GM18508 (cell line): ENCODE data around the gene PYCR2.
"Not testable (repeated sequence)": the region's sequence is repeated elsewhere in the genome, so short reads cannot be mapped to it uniquely, and the experiment has no call there.

Experiments used
- ATAC-seq: cut with Tn5 transposase; IDR thresholded peaks from one replicate; pipeline ENCODE4 v1.9.1; 2021; ENCODE audit warnings: moderate number of reproducible peaks; ENCODE audit not compliant: insufficient read depth, unreplicated experiment

The PYCR2 gene

DNA sequence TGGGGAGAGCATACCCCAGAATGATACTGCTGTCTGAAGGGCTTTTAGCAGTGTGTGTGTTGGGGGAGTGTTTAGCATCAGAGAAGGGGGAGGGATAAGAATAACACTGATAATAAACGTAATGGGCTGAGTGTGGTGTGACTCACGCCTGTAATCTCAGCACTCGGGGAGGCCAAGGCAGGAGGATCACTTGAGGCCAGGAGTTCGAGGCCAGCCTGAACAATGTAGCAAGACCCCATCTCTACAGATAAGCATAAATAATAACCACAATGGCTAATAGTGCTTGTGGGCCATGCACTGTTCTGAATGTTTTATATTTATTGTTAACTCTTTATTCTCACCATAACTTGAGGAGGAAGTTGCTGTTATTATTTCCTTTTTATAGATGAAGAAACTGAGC is 19.5 kb upstream of the PYCR2 start:
- no peak for ATAC-seq

DNA sequence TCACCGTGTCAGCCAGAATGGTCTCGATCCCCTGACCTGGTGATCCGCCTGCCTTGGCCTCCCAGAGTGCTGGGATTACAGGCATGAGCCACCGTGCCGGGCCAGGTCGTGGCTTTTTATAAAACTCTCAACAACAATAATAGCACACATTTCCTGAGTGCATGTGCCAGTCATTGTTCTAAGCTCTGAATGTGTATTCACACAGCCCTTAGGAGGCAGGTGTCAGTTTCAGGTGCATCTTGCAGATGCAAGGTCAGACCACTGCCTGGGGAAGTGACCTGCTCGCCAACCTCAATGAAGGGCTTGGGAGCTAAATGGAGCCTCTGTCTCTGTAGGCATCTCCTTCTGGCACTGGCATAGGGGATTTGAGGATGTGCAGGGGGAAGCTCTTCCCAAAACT is 18.5 kb upstream of the PYCR2 start:
- no peak for ATAC-seq

DNA sequence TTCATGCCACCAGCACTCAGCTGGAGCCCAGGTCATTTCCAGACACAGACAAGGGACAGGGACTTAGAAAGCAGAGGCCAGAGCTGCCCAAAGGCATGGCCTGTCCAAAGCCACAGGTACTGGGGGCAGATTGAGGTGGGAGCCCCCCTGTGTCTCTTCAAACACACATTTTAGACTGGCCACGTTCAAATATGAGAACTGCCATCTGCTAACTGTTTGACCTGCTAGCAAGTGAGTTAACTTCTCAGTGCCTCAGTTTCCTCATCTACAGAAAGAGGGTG is 17.8 kb upstream of the PYCR2 start:
- no peak for ATAC-seq

DNA sequence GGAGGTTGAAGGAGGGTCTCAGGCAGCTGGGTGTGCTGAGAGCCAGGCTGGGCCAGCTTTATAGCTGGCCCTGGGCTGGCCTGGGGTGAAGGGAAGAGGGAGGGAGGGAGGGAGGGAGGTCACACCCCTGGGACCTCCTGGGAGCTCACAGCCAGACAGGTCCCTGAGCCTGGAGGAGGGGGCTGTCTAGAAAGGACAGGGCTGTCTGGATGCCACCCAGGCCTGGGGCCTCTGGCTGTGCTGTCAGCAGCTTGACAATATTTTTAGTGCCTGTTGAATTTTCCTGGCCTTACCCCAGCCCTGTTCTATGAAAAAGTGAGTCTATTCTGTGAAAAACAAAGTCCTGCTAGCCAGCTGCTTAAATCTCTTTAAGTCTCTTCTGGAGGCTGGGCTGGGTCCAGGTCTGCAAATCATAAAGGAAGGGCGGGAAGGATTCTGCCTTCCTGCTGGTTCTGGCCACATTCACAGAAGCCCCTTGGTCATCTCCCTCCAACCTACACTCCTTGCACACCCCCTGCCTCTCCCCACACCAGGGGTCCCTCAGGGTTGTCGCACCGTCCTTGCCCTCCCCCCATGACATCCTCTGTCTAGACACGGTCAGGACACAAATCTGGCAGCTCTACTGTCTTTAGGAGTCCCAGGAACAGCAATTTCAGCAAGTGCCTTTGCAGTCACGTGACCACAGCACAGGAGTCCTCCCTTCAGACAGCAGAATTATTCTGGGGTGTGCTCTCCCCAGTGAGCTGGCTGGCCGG is 17.3 kb upstream of the PYCR2 start, which contains the start of gene LEFTY2:
Gene LEFTY2 (minus strand): TSS at position 34 of the 755 bp plus-strand sequence. CDS start 80 bp downstream, outside the sequence.
- no peak for ATAC-seq

DNA sequence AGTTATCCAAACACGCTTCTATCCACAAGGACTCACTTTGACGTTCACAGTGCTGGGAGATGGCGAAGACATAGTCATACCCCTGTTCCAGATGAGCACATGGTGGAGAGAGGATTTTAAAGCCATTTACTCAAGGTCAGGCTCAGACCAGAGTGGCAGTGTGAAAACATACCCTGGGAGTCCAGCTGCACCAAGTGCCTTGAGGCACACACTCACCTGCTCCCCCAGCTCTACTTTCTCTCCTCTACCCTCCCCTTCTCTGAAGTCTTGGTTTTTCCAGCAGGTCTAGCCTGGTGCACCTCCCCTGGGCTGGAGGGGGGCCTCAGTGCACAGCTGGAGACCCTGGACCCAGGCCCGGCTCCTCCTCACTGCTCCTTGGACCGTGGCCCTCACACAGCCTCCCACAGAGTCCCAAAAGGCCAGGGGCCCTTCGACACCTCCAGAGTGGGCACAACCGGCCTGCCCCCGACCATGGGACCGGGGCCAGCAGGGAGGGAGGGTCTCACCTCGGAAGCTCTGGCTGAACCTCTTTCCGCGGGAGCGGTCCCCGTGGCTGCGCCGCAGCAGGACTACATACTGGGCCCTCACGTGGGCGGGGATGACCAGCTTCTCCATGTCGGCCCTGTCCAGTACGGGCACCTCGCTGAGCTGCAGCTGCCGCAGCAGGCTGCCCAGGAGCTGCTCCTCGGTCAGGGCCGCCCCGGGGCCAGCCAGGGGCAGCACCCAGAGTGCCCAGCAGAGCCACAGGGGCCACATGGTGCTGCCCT is 16.5 kb upstream of the PYCR2 start:
- ATAC-seq, result no peak

DNA sequence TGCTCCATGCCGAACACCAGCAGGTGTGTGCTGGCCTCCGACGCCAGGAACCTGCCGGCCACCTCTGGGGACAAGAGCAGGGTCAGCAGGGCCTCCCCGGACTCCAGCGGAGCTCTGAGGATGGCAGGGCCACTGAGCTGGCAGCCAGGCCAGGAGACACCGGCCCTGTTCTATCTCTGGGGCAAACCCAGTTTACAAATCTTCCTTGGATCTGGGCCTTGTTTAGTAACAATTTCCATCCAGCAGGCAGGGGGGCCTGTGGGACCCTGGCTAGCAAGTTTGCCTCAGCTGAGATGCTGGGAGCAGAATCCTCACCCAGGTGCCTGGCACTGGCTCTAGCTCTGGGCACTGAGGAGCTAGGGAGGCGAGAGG is 15.9 kb upstream of the PYCR2 start:
- ATAC-seq, result not testable (repeated sequence)

DNA sequence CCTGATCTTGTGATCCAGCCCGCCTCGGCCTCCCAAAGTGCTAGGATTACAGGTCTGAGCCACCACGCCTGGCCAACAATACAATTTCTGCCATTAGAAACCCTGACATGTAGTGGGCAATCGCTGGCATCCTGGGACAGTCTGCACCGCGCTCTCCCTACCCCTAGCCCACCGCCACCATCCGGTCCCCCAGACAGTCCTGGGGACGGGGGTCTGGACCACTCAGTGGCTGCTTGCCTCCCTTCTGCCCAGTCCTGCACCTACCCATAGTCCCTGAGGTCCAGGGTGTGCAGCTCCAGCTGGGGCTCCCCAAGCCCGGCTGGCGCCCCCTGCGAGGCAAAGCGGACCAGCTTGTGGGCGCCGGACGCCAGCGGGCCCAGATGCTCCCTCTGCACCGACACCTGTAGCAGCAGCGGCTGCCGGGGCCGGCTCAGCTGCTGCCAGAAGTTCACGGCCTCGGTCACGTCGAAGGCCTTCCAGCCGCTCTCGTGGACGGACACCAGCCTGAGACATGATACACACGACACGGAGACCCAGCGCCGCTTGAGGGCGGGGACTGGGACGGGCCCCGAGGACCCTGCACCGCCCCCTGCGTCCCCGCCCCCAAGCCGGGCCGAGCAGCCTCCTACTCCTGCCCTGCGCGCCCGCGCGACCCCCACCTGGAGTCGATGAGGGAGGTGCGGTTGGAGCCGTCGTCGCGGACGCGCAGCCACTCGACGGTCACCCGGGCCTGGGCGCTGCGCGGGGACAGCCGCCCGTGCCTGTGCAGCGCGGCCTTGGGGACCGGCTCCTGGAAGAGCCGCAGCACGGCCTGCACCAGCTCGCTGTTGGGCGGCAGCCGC is 15.3 kb upstream of the PYCR2 start:
- not testable (repeated sequence) for ATAC-seq

DNA sequence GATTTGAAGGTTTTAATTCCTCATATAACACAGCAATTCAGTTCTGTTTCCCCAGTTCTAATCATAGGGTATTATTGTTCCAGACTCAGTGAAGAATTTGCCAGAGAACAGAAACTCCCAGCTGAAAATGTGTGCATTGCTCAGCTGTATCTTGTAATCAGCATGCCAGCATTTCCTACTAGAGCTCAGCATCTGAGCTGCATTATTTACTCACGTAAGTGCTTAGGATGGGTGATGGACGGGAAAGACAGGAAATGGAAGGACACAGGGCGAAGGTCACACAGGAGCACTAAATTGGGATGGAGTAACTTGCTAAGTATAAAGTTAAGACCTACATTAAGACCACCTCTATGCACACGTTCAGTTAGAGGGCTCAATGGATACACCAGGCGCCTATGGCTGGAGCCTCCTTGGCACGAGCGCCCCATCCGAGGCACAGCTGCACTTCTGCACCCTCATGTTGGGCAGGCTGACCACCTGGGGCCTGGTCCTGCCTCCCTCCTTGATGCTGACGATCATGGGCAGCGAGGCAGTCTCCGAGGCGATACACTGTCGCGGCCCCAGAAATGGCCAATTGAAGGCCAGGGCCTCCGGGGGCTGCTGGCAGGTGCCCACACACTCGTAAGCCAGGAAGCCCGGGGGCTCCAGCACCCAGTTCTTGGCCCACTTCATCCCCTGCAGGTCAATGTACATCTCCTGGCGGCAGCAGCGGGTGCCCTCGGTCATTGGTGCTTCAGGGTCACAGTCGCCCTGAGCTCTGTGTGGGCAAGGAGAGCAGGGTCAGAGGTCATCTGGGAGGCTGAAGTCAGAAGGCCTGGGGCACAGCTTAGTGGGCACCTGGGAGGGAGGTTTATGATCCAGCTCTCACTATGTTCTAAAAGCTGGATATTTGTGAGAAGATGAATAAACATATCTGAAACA is 13.3 kb upstream of the PYCR2 start:
- ATAC-seq, result no peak

DNA sequence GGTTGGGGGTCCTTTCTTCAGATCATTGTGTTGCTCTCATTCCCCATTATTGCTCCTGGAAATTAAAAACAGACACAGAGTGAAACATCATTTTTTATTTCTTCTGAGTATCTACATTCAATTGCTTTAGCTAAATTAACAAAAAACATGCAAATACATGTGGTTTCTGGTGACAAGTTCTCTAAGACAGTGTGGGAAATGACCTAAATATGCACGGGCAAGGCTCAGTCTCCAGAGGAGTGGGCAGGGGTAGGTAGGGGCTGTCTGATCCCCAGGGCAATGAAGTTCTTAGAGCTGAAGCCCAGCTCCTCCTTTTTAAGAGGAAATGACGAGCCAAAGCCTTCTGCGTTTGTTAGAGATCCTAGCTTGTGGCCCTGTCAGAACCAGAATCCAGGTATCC is 12.5 kb upstream of the PYCR2 start:
- ATAC-seq, result no peak

DNA sequence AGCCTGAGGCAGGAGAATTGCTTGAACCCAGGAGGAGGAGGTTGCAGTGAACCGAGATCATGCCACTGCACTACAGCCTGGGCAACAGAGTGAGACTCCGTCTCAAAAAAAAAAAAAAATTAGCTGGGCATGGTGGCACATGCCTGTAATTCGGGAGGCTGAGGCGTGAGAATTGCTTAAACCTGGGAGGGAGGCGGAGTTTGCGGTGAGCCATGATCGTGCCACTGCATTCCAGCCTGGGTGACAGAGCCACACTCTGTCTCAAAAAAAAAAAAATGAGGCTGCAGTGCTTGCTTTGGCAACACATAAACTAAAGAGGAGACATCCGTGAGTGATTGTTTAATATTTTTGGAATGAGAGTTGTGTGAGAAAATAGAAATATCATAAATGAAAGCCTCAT is 12.0 kb upstream of the PYCR2 start:
- not testable (repeated sequence) for ATAC-seq

DNA sequence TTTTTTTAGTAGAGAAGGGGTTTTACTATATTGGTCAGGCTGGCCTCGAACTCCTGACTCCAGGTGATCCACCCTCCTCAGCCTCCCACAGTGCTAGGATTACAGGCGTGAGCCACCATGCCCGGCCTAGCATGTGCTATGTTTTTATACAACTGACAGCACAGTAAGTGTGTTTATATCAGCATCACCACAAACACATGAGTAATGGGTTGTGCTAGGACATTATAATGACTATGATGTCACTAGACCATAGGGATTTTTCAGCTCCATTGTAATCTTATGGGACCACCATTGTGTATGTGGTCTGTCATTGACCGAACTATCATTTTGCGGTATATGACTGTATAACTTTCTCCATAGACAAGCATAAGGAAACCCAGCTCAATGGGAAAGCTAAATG is 10.7 kb upstream of the PYCR2 start:
- ATAC-seq, result no peak

DNA sequence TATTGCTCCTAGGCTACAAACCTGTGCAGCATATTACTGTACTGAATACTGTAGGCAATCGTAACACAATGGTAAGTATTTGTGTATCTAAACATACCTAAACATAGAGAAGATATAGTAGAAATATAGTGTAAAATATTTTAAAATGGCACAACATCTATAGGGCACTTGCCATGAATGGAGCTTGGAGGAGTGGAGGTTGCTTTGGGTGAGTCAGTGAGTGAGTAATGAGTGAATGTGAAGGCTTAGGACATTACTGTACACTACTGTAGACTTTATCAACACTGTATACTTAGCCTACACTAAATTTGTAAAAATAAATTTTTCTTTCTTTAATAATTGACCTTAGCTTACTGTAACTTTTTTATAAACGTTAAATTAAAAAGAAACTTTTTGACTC is 9.0 kb upstream of the PYCR2 start:
- ATAC-seq, result no peak

DNA sequence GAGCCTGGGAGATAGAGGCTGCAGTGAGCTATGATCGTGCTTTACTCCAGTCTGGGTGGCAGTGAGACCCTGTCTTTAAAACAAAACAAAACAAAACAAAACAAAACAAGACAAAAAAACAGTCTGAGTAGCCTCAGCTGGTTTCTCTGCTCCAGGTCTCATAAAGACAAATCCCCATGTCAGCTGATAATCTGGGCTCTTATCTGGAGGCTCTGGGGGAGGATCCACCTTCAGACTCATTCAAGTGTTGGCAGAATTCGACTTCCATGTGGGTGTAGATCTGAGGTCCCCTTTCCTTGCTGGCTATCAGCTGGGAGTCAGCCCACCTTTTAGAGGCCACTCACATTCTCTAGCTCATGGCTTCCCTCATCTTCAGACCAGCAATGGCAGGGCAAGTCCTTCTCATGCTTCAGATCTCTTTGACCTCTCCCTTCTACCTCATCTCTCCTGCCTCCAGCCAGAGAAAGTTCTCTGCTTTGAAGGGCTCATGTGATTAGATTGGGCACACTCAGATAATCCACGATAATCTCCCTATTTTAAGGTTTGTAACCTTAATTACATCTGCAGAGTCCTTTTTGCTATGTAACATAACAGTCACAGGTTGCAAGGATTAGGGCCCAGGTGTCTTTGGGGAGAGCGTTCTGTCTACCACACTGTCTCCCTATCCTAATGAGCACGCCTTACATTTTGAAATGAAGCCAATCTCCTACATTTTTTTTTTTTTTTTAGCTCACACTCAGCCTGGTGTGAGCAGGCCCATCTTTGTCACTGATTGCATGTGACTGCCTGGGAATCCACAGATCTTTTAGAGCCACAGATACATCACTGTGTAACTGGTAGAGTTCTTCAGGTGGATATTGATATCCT is 7.5 kb upstream of the PYCR2 start:
- ATAC-seq, result no peak

DNA sequence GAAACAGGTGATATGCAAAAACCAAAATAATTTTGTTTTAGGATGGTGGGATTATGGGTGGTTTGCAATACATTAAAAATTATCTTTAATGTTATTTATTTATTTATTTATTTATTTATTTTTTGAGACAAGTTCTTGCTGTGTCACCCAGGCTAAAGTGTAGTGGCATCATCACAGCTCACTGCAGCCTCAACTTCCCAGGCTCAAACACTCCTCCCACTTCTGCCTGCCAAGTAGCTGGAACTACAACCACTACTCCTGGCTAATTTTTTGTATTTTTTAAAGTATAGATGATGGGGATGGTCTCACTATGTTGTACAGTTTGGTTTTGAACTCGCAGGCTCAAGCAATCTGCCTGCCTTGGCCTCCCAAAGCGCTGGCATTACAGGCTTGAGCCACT is 6.5 kb upstream of the PYCR2 start:
- no peak for ATAC-seq

DNA sequence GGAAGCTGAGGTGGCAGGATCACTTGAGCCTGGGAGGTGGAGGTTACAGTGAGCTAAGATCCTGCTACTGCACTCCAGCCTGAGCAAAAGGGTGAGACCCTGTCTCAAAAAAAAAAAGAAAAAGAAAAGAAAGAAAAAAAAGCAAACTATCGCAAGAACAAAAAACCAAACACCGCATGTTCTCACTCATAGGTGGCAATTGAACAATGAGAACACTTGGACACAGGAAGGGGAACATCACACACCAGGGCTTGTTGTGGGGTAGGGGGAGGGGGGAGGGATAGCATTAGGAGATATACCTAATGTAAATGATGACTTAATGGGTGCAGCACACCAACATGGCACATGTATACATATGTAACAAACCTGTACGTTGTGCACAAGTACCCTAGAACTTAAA is 5.4 kb upstream of the PYCR2 start:
- not testable (repeated sequence) for ATAC-seq

DNA sequence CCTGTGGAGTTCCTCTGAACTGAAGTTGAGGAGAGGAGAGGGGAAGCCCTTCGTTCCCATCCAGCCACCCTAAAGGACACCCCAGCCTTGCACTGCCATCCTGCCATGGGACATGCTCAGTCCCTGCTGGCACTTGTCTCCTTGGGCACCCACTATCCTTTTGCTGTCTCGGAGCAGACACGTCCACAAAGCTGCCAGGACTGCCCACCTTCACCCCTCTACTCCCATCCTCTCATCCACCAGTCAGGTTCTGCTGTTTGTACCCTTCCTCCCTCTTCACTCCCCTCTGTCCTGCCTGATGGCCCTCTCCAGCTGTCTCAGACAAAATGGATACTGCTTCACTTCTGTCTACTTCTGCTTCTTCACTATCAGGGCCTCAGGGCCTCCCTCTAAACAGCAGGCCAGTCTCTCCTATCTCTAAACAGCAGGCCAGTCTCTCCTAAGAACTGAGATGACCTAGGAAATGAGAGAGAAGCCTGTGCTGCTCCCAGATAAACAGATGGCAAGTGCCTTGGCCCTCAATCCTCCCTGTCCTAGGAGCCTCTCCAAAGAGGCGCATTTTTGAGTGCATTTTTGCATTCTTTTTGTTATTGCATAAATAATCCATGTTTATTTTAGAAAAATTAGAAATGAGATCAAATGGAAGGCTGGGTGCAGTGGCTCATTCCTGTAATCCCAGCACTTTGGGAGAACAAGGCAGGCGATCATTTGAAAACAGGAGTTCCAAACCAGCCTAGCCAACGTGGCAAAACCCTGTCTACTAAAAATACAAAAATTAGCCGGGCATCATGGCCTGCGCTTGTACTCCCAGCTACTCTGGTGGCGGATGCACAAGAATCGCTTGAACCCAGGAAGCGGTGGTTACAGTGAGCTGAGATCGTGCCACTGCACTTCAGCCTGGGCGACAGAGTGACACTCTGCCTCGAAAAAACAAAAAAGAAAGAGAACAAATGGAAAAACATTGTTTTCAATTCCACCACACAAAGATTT is 4.4 kb upstream of the PYCR2 start:
- ATAC-seq, result no peak

DNA sequence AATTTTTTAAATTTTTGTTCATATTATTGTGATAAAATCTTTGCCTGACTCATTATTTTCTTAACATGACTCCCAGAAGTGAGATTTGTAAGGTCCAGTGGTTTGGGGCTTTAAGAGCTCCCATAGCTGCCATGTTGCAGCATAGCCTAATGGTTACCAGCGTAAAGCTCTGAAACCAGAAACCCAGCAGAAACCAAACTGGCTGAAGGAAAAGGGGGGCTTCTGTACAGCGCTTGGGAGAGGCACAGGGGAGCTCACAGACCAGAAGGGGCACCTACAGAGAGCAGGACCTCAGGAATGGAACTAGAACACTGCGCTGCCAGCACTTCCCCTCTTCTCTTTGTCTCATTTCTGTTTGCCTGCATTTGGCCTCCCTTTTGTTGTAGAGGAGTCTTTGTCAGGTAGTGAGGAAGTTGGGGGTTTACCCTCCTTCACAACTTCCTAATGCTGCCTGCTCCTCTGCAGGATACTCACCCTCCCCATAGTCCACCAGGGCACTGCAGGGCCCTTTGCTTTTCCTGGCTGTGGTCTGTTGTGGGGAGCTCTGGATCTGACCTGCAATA is 2.6 kb upstream of the PYCR2 start:
- no peak for ATAC-seq

DNA sequence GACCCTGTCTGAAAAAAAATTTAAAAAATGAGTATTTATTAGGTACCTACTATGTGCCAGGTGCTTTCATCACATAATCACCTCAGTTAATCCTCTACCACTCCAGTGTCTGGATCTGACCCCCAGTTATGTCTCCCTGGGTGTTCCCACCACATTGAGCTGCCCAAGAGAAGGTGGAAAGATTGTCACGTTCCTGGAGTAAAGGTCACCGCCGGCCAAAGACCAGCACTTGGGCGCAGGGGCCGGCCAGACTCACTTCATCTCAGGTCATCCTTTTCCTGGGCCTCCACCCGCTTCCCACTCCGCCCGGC is 714 bp downstream of the PYCR2 start:
- ATAC-seq, result no peak
